Measurements from ENCODE around the gene GOLGA7B.

DNA sequence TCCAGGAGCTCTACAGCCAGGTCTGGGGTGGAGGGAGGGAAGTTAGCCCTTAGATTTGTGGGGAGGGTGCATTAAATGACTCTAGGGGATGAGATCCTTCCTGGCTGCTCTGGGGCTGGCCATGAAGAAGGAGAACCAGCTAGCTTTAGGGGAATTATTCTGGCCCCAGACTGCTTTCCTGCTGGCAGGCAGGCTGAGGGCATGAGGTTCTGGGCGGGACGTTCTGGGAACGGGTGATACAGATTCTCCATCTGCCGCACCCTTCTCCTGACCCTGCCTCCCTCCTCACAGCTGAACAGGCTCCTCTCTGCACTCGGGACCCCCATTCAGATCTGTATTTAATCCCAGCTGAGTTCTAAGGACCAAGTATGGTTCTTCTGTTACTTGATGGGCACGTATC is 23.9 kb downstream of the GOLGA7B start:
- TF ChIP-seq REST (IDR thresholded peaks at IDR 0.05; ENCODE audit: low read depth): no peak
- TF ChIP-seq ZBTB7A (IDR thresholded peaks at IDR 0.05; ENCODE audit: low read depth): no peak
- TF ChIP-seq RAD21 (IDR thresholded peaks at IDR 0.05; ENCODE audit: low read depth): no peak
- TF ChIP-seq EGR1 (IDR thresholded peaks at IDR 0.05): no peak

All from Ishikawa (cell line).